HG03439 (cell line): Measurements from ENCODE around the gene ERCC6.
A peak's percentile ranks its signal among the peaks of the same experiment; 100 is the strongest.

Source experiments
- ATAC-seq: cut with Tn5 transposase; IDR thresholded peaks from one replicate; pipeline ENCODE4 v1.9.1; 2021; ENCODE audit warnings: mild to moderate bottlenecking, moderate library complexity; ENCODE audit not compliant: unreplicated experiment

The ERCC6 gene

GRCh38 chr10:49549640-49550346 lies 10.9 kb upstream of the ERCC6 start:
- no peak for ATAC-seq

GRCh38 chr10:49543604-49544003 lies 4.7 kb upstream of the ERCC6 start:
- no peak for ATAC-seq

- ATAC-seq: no peak
Observed at GRCh38 chr10:49542353-49542752, 3.4 kb upstream of the ERCC6 start.

GRCh38 chr10:49541762-49542161 lies 2.8 kb upstream of the ERCC6 start:
- ATAC-seq: no peak

GRCh38 chr10:49540056-49540797 lies 1.3 kb upstream of the ERCC6 start:
- no peak for ATAC-seq

- peak; percentile 6 for ATAC-seq
Observed at GRCh38 chr10:49539320-49539885, 482 bp upstream of the ERCC6 start.

- ATAC-seq: peak; percentile 47
Observed at GRCh38 chr10:49534670-49535381, 4.1 kb downstream of the ERCC6 start.

- ATAC-seq: no peak
Observed at GRCh38 chr10:49532461-49532860, 6.5 kb downstream of the ERCC6 start.

- ATAC-seq: no peak
Observed at GRCh38 chr10:49528977-49529506, 9.9 kb downstream of the ERCC6 start.

GRCh38 chr10:49527850-49528249 lies 11.1 kb downstream of the ERCC6 start:
- ATAC-seq: no peak

GRCh38 chr10:49527061-49527460 lies 11.9 kb downstream of the ERCC6 start:
- ATAC-seq: no peak

- ATAC-seq: no peak
Observed at GRCh38 chr10:49526619-49527018, 12.3 kb downstream of the ERCC6 start.

GRCh38 chr10:49524496-49524895 lies 14.4 kb downstream of the ERCC6 start:
- no peak for ATAC-seq

- no peak for ATAC-seq
Observed at GRCh38 chr10:49523301-49523700, 15.6 kb downstream of the ERCC6 start.

GRCh38 chr10:49521062-49521461 lies 17.9 kb downstream of the ERCC6 start:
- ATAC-seq: no peak

GRCh38 chr10:49520122-49520775 lies 18.7 kb downstream of the ERCC6 start:
- no peak for ATAC-seq

GRCh38 chr10:49519717-49520116 lies 19.2 kb downstream of the ERCC6 start:
- ATAC-seq: no peak

- ATAC-seq: no peak
Observed at GRCh38 chr10:49518982-49519578, 19.8 kb downstream of the ERCC6 start.

- ATAC-seq: no peak
Observed at GRCh38 chr10:49518566-49518965, 20.4 kb downstream of the ERCC6 start.

- ATAC-seq: no peak
Observed at GRCh38 chr10:49516216-49516970, 22.5 kb downstream of the ERCC6 start.
